Measurements from ENCODE around the gene CASK.
A peak's percentile ranks its signal among the peaks of the same experiment; 100 is the strongest.

Gene CASK

GRCh38 chrX:41923211-41923977 lies at the start of gene CASK:
CASK (minus strand) TSS chrX:41923554; CDS start chrX:41922988, 566 bp downstream.
- Mint-ChIP-seq H3K4me3 (peak within 1 kb of the TSS; percentile 95), H3K36me3 (no peaks in the 10 kb centered on the region), H3K27ac (peak within 1 kb of the TSS; percentile 79), H3K27me3 (no peaks in the 10 kb centered on the region), H3K4me1 (peaks cover 36% of the 10 kb centered on the region), H3K9me3 (no peaks in the 10 kb centered on the region)

DNA sequence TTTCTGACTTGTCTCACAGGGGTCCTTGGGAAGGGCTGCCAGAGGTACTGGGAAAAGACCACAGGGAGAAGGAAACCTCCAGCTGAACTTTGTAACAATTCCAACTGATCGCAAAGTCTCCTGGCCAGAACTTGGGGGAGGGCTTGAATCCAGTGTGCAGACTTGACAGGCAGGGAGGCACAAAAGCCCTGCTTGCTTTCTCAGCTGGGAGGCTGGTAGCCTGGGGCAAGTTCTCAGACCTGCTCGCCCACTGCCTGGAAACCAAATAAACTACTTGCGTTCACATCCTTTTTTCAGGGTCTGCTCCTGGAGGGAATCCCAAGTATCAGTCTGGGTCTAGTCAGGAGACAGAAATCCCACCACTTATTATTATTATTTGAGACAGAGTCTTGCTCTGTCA lies 48.0 kb upstream of the CASK start:
- no peak overlapping the region for H3K4me3 Mint-ChIP-seq
- no peaks in the 10 kb centered on the region for H3K36me3 Mint-ChIP-seq
- no peak overlapping the region for H3K27ac Mint-ChIP-seq
- H3K9me3 Mint-ChIP-seq = no peaks in the 10 kb centered on the region
- no peaks in the 10 kb centered on the region for H3K4me1 Mint-ChIP-seq
- H3K27me3 Mint-ChIP-seq = no peaks in the 10 kb centered on the region

DNA sequence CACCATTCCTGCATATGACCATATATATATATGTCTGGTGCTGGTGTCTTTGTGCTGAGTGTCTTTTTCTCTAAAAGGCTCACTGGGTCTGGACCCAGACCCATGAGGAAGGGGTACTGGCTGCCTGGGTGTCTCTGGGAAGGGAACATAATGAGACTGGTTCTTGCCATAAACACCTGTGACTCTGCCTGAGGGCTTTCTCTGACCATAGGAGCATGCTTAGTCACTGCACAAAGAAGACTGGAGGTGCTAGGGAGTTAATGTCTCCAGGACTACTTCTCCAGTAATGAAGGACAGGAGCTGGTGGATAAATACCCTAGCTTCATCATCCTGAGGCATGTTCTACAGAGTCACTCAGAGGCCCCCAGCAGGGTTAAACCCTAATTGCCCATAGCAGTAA lies 47.1 kb upstream of the CASK start:
- Mint-ChIP-seq H3K4me3 (no peak overlapping the region), H3K27me3 (no peaks in the 10 kb centered on the region), H3K4me1 (no peaks in the 10 kb centered on the region), H3K27ac (no peak overlapping the region), H3K9me3 (no peaks in the 10 kb centered on the region), H3K36me3 (no peaks in the 10 kb centered on the region)

DNA sequence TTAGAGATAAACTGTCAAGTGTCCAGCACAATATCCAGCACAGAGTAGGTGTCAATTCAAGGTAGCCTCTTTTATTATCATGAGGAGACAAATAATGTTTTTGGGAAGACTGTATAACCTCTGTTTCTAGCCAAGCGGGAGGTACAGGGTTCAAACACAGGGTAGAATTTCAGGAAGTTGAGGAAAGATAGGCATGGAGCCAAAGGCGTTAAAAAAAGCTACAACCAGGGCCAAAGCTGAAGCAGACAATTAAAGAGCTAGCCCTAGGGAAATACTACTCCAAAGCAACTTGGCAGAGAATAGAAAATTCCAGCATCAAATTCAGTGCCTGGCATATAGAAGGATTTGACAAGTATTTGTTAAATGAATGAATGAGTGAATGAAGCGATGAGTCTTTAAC lies 40.0 kb upstream of the CASK start:
- H3K9me3 Mint-ChIP-seq = no peaks in the 10 kb centered on the region
- H3K4me1 Mint-ChIP-seq = no peaks in the 10 kb centered on the region
- H3K36me3 Mint-ChIP-seq = no peaks in the 10 kb centered on the region
- no peak overlapping the region for H3K27ac Mint-ChIP-seq
- H3K4me3 Mint-ChIP-seq = no peak overlapping the region
- H3K27me3 Mint-ChIP-seq = no peaks in the 10 kb centered on the region

DNA sequence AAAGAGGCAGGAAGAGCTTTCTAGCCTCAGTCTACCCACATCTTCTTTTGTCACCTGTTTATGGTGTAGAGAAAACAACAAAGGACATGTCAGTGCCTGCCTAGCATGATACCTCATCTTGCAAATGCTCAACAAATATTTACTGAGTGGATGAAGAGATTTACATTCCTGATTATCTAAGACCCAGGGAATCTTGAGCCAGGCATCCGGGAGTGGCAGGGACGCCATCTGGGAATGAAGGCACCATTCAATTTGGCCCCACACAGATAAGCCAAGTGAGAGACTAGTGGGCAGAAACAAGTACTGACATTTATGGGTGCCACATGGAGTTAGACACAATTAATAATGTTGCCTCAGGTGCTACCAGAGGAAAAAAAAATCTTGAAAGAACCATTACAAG lies 36.8 kb upstream of the CASK start:
- Mint-ChIP-seq H3K36me3 (no peaks in the 10 kb centered on the region), H3K9me3 (no peaks in the 10 kb centered on the region), H3K27ac (no peak overlapping the region), H3K27me3 (no peaks in the 10 kb centered on the region), H3K4me3 (no peak overlapping the region), H3K4me1 (no peaks in the 10 kb centered on the region)

DNA sequence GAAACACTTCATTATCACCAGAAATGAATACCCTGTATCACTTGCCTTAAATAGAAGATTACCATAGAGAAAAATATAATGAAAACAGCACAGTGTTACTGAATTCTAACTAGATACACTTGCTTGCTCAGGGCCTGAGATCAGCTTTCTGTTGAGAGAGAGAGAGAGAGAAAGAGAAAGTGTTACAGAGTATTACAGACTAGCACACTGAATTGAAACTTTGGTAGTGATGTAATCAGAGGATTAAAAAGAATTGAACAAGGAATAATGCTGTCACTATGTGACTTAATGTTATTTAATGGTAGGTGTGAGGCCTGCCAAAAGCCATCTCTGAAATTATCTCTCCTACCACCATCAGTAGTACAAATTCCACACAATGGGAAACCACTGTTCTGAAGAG lies 35.5 kb upstream of the CASK start:
- Mint-ChIP-seq H3K27ac (no peak overlapping the region), H3K36me3 (no peaks in the 10 kb centered on the region), H3K27me3 (no peaks in the 10 kb centered on the region), H3K4me1 (no peaks in the 10 kb centered on the region), H3K4me3 (no peak overlapping the region), H3K9me3 (no peaks in the 10 kb centered on the region)

GRCh38 chrX:41956027-41956426 lies 32.7 kb upstream of the CASK start:
- Mint-ChIP-seq H3K27me3 (no peaks in the 10 kb centered on the region), H3K4me1 (no peaks in the 10 kb centered on the region), H3K4me3 (no peak overlapping the region), H3K27ac (no peak overlapping the region), H3K36me3 (no peaks in the 10 kb centered on the region), H3K9me3 (no peaks in the 10 kb centered on the region)

DNA sequence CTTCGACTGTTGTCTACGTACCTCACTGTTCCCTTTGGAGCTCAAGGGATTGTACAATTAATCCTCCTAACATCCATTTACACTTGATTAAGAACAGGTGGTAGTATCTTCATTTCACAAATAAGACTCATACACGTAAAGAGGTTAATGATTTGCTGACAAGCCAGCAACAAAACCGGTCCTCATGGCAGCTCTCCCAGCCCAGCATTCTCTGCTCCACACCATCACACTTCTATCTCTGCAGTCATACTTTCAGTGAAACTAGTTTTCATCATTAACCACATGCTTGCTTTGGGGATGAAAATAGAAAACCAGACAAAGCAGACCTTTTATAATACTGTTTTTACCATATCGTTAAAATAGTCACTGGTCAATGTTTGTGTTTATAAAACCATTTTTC lies 28.7 kb upstream of the CASK start:
- no peaks in the 10 kb centered on the region for H3K9me3 Mint-ChIP-seq
- H3K36me3 Mint-ChIP-seq = no peaks in the 10 kb centered on the region
- H3K4me1 Mint-ChIP-seq = no peaks in the 10 kb centered on the region
- no peak overlapping the region for H3K4me3 Mint-ChIP-seq
- H3K27ac Mint-ChIP-seq = no peak overlapping the region
- no peaks in the 10 kb centered on the region for H3K27me3 Mint-ChIP-seq

DNA sequence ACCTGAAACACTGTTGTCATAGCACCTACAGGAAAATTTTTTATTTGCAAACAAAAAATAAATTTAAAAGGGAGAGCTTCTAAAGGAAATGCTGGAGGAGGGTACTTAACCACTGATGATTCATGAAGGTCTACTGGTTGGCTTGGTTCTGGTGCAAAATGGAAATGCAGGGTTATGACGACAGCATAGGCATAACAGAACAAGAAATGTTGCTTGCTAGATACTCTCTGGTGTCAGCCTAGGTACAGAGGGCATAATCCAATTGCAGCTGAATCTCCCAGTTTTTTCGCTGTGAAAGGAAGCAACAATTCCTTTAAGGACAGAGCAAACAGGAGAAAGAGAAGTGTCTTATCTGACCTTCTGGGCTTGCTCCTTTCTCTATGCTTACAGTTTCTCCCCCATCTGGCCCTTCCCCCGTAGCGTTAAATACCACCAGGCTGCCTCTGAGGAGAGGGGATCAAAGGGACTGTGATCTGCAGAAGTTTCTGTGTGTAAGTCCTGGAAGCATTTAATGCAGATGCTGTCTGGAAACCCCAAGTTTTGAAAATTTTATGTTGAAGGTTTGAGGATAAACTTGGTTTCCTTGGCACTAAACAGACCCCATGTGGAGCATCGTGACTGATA lies 23.7 kb upstream of the CASK start:
- Mint-ChIP-seq H3K36me3 (no peaks in the 10 kb centered on the region), H3K4me3 (no peak overlapping the region), H3K9me3 (no peaks in the 10 kb centered on the region), H3K4me1 (no peaks in the 10 kb centered on the region), H3K27ac (no peak overlapping the region), H3K27me3 (no peaks in the 10 kb centered on the region)

DNA sequence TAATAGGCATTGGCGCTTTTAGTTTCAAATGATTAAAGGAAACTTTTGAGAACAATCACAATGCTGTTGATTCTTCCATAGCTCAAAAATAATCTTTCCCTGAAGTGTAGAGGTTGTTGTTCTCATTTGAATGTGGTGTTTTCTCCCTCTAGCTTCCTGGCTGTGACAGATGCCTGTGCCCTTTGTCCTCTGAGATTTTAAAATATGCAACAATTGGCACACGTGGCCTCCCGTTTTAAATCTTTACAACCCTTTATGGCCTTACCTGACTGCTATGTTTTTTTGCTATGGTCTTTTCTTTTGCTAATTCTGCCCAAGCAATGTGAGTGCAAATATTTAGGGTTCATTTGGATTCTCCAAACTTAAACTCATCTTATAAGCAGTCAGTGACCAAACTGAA lies 22.9 kb upstream of the CASK start:
- Mint-ChIP-seq H3K36me3 (no peaks in the 10 kb centered on the region), H3K4me3 (no peak overlapping the region), H3K4me1 (no peaks in the 10 kb centered on the region), H3K9me3 (no peaks in the 10 kb centered on the region), H3K27me3 (no peaks in the 10 kb centered on the region), H3K27ac (no peak overlapping the region)

DNA sequence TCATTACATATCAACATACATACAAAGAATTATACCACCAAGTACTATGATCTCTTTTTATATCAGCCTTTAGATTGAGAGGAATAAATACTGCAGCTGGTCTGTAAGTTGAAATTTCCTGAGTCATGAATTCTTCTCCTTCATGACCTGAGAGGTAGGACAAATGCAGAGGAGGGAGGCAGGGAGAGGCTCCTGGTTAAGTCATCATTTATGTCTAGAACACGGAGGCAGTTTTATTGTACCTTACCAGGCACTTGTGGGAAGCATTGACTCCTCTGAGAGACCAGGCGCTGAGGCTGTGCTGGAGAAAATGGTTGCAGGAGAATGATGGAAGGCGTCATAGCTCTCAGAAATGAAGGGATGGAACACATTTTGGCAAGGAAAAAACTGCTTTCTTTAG lies 12.5 kb upstream of the CASK start:
- Mint-ChIP-seq H3K9me3 (no peaks in the 10 kb centered on the region), H3K36me3 (peaks cover 2% of the 10 kb centered on the region), H3K4me3 (no peak overlapping the region), H3K4me1 (peaks cover 4% of the 10 kb centered on the region), H3K27ac (no peak overlapping the region), H3K27me3 (no peaks in the 10 kb centered on the region)

- Mint-ChIP-seq H3K27ac (no peak overlapping the region), H3K4me1 (peaks cover 4% of the 10 kb centered on the region), H3K9me3 (no peaks in the 10 kb centered on the region), H3K36me3 (peaks cover 2% of the 10 kb centered on the region), H3K4me3 (no peak overlapping the region), H3K27me3 (no peaks in the 10 kb centered on the region)
Measured at GRCh38 chrX:41933546-41933945, 10.2 kb upstream of the CASK start.

DNA sequence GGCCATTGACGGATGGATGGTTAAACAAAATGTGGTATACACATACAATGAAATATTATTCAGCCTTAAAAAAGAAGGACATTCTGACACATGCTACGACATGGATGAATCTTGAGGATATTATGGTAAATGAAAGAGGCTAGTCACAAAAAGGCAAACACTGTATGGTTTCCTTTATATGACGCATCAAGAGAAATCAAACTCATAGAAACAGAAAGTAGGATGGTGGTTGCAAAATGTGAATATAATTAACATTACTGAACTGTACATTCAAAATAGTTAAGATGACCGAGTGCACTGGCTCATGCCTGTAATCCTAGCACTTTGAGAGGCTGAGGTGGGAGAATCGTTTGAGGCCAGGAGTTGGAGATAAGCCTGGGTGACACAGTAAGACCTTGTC lies 9.5 kb upstream of the CASK start:
- peaks cover 2% of the 10 kb centered on the region for H3K36me3 Mint-ChIP-seq
- no peaks in the 10 kb centered on the region for H3K9me3 Mint-ChIP-seq
- H3K27me3 Mint-ChIP-seq = no peaks in the 10 kb centered on the region
- peaks cover 4% of the 10 kb centered on the region for H3K4me1 Mint-ChIP-seq
- peak overlapping the region; percentile 55 for H3K27ac Mint-ChIP-seq
- H3K4me3 Mint-ChIP-seq = no peak overlapping the region

DNA sequence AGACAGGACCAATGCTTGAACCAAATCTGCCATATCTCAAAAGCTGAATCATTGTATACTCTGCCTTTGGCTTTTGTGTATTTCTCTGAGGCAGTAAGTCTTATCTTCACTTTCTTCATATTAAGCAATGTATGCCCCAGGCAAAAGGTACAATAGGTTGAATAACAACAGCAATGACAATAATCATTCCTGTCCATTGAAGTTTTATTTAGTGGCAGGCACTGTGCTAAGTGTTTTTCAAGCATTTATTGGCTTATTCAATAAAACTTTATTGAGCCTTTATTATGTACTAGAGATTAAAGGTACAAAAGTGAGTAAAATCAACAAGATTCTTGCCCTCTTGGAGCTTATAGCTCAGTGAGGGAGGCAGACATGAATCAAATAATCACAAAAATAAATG lies 8.2 kb upstream of the CASK start:
- no peaks in the 10 kb centered on the region for H3K9me3 Mint-ChIP-seq

DNA sequence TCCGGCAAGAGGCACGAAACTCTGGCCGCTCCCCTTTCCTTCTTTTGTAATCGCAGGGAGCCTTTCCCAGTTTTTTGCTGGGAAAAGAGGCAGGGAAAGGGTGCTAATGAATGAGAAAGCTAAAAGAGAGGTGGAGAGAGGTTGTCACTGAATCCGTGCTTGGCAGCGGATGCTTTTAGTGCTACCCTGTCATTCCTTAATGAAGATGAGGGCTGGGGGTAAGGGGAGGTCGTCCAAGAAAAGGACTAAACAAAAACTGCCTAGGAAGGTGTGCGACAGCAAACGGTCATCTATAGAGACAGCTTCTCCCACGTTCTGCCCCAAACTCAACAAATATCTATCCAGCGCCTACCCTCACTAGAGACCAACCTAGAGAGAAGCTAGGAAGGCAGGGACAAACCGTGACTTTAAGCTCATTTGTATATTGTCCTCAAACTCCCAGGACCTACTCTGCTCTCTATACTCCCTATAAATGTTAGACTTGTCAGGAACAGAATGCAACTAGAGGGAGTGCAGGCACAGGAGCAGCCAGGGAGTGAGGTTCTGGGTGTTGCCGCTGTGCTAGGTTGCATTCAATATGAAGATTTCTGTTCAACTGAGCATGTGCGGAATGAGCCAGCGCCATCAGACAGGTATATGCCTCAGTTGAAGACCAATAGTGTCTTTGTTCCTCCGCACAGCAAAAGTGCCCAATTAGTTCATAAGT lies 777 bp upstream of the CASK start:
- H3K27ac Mint-ChIP-seq = peak overlapping the region; percentile 35
- H3K4me1 Mint-ChIP-seq = peaks cover 30% of the 10 kb centered on the region
- H3K4me3 Mint-ChIP-seq = peak overlapping the region; percentile 84
- H3K9me3 Mint-ChIP-seq = no peaks in the 10 kb centered on the region
- H3K36me3 Mint-ChIP-seq = no peaks in the 10 kb centered on the region
- H3K27me3 Mint-ChIP-seq = no peaks in the 10 kb centered on the region

More for the DNA sequence above, 8.2 kb upstream of the CASK start:
- Mint-ChIP-seq H3K27me3 (no peaks in the 10 kb centered on the region), H3K27ac (no peak overlapping the region), H3K4me1 (peaks cover 4% of the 10 kb centered on the region), H3K4me3 (no peak overlapping the region), H3K36me3 (peaks cover 2% of the 10 kb centered on the region)

- Mint-ChIP-seq H3K4me3 (peak overlapping the region; percentile 95), H3K27ac (peak overlapping the region; percentile 79), H3K36me3 (no peaks in the 10 kb centered on the region), H3K4me1 (peaks cover 44% of the 10 kb centered on the region), H3K27me3 (no peaks in the 10 kb centered on the region), H3K9me3 (no peaks in the 10 kb centered on the region)
Measured at GRCh38 chrX:41922431-41923151, 763 bp downstream of the CASK start.

Data from activated naive CD4-positive, alpha-beta T cell treated with anti-CD3 and anti-CD28 coated beads, Interleukin-2, amount 50 U/mL, for 24 hours (primary cell).